HepG2 (cell line): ENCODE results near the gene PLCXD3. TPM values are rescaled to one million over a fixed set of nuclear protein-coding genes. Genes with fewer than 3 reads are reported as not detected.

Experiments used
- ATAC-seq: fragments of 200-7000 bp; cut with Tn5 transposase; 3 replicates; pipeline ENCODE4 v1.9.1; 2020; ENCODE audit warnings: mild to moderate bottlenecking, moderate library complexity
- BruUV-seq: library from RNA; stranded (reverse); fragments of 400-500 nt; replicated peaks from 2 replicates; lab custom pipeline; 2021; lab: Mats Ljungman, UMichigan
- CTCF ChIA-PET: fragments of 300-600 bp; formaldehyde crosslinking; extraction: SDS; loops from one replicate; lab custom pipeline; 2021; ENCODE audit warnings: low total read pairs, inconsistent platforms, low intra/inter-chr PET ratio; lab: Yijun Ruan, JAX
- POLR2A ChIA-PET: fragments of 350-600 bp; sonication (Branson Sonifier 250); formaldehyde crosslinking; loops from one replicate; lab custom pipeline; 2020; ENCODE audit warnings: antibody characterized with exemption, inconsistent platforms; lab: Yijun Ruan, JAX
- DNase-seq: peaks from one replicate; pipeline ENCODE4 v3.0.0-alpha.2; 2015; ENCODE audit warnings: low spot score
- FAIRE-seq: peaks from 3 replicates; lab custom pipeline; 2011; peaks lifted over from hg19 to GRCh38; lab: Jason Lieb, UNC
- H2AFZ ChIP-seq: one replicate; pipeline ENCODE4 v1.6.1; 2011; ENCODE audit warnings: low read length, inconsistent platforms
- H3K27ac ChIP-seq: fragments of 300-600 bp; 3 replicates; pipeline ENCODE4 v1.8.0; 2011; ENCODE audit warnings: mixed run types, mild to moderate bottlenecking, mixed read lengths, low read length, inconsistent platforms; ENCODE audit not compliant: insufficient read depth; ENCODE audit errors: extremely low read length
- H3K27me3 ChIP-seq, 2 experiments: fragments of 200-600 bp in 1 of 2; 2 replicates in 1 of 2; 3 replicates in 1 of 2; pipeline versions ENCODE4 v1.6.0 to v1.8.0; 2011; ENCODE audit warnings: low read length in 2 of 2, mild to moderate bottlenecking in 2 of 2, moderate library complexity in 2 of 2, inconsistent platforms in 1 of 2; ENCODE audit not compliant: insufficient read depth in 2 of 2, control insufficient read depth in 1 of 2
- H3K36me3 ChIP-seq, 2 experiments: fragments of 200-600 bp in 1 of 2; replicated peaks in 1 of 2; 2 replicates in 1 of 2; 3 replicates in 1 of 2; pipeline versions ENCODE4 v1.5.1 to v1.8.0; 2011; ENCODE audit warnings: low read length in 2 of 2, inconsistent platforms in 1 of 2; ENCODE audit not compliant: insufficient read depth in 2 of 2, control insufficient read depth in 1 of 2
- H3K4me1 ChIP-seq: 2 replicates; pipeline ENCODE4 v1.5.1; 2012; ENCODE audit warnings: low read length, inconsistent platforms; ENCODE audit not compliant: insufficient read depth
- H3K4me2 ChIP-seq: 2 replicates; pipeline ENCODE4 v1.6.0; 2011; ENCODE audit warnings: low read depth, low read length, inconsistent platforms
- H3K4me3 ChIP-seq, 3 experiments: fragments of 200-600 bp in 1 of 3; sonication (generic), shearing (Covaris generic) in 1 of 3; replicated peaks in 1 of 3; 2 replicates each; pipeline ENCODE4 v1.5.1; 2011 to 2016; ENCODE audit warnings: low read length in 3 of 3, inconsistent platforms in 2 of 3, low read depth in 2 of 3, mild to moderate bottlenecking in 2 of 3, control low read depth in 1 of 3, mixed read lengths in 1 of 3; ENCODE audit not compliant: insufficient read depth in 1 of 3
- H3K79me2 ChIP-seq: one replicate; pipeline ENCODE4 v1.6.1; 2011; ENCODE audit warnings: low read length, inconsistent platforms; ENCODE audit not compliant: insufficient read depth
- H3K9ac ChIP-seq: 2 replicates; pipeline ENCODE4 v1.6.0; 2011; ENCODE audit warnings: mild to moderate bottlenecking, low read depth, low read length, inconsistent platforms; ENCODE audit not compliant: insufficient read depth
- H3K9me3 ChIP-seq: 2 replicates; pipeline ENCODE4 v1.5.1; 2012; ENCODE audit warnings: mild to moderate bottlenecking, low read length
- H4K20me1 ChIP-seq: 2 replicates; pipeline ENCODE4 v1.6.0; 2011; ENCODE audit warnings: inconsistent platforms, mild to moderate bottlenecking, low read length, moderate library complexity; ENCODE audit not compliant: insufficient read depth
- ATF7 ChIP-seq, 2 experiments: fragments of 450-650 bp in 1 of 2; sonication (generic) in 1 of 2; formaldehyde crosslinking in 1 of 2; IDR thresholded peaks; 2 replicates each; pipeline versions ENCODE4 v1.4.0 to v1.6.1; 2016 to 2020; ENCODE audit warnings: antibody characterized with exemption in 1 of 2, mild to moderate bottlenecking in 1 of 2, missing genetic modification reagents in 1 of 2
- CEBPB ChIP-seq: IDR thresholded peaks from 2 replicates; pipeline ENCODE4 v1.6.1; 2011; ENCODE audit warnings: low read depth, low read length, improper control_type of control experiment, borderline replicate concordance
- RBM39 ChIP-seq: fragments of 200-400 bp; formaldehyde crosslinking; IDR thresholded peaks from one replicate; pipeline ENCODE4 v1.6.1; 2018; ENCODE audit warnings: antibody characterized with exemption, mild to moderate bottlenecking, low read depth, low read length; ENCODE audit not compliant: poor library complexity, severe bottlenecking
- TEF ChIP-seq: sonication (generic); formaldehyde crosslinking; IDR thresholded peaks from 2 replicates; pipeline ENCODE4 v1.5.0; 2020; ENCODE audit warnings: missing genetic modification reagents
- YEATS2 ChIP-seq: sonication (generic); formaldehyde crosslinking; IDR thresholded peaks from 2 replicates; pipeline ENCODE4 v1.4.0; 2020; ENCODE audit warnings: missing genetic modification reagents, borderline replicate concordance
- WGBS: methylation state at CpG from one replicate; pipeline ENCODE4 v1.1.6; 2017; ENCODE audit warnings: low lambda C conversion rate; 5-methylcytosine and 5-hydroxymethylcytosine counted together
- in situ Hi-C: cut with HindIII; loops from 2 replicates; pipeline ENCODE4 v1.10.0; 2017; ENCODE audit warnings: low pct_unique_long_range_greater_than_20kb; ENCODE audit not compliant: extremely low pct_ligation_motif_present
- intact Hi-C: fragments of 100-400 bp; cut with micrococcal nuclease; formaldehyde crosslinking; loops from one replicate; pipeline ENCODE4 v1.10.0; 2022; ENCODE audit not compliant: unreplicated experiment
- polyA plus RNA-seq, 8 experiments: library from polyadenylated mRNA; depleted of rRNA in 3 of 8; stranded (reverse) in 7 of 8; unstranded in 1 of 8; fragments of >200 nt; fragmentation: Illumina TruSeq in 4 of 8; extraction: Trizol in 4 of 8; gene quantifications; 2 replicates each; pipeline versions ENCODE4 v1.2.1 to v1.2.3, GENCODE V29; 2011 to 2016; ENCODE audit warnings: low read depth in 4 of 8, missing spikeins in 1 of 8, mixed read lengths in 1 of 8; ENCODE audit not compliant: insufficient read depth in 1 of 8
- total RNA-seq, 5 experiments: library from RNA; depleted of rRNA; stranded (reverse); fragments of >200 nt; fragmentation: Illumina TruSeq; extraction: Trizol; gene quantifications; 2 replicates each; pipeline ENCODE4 v1.2.3, GENCODE V29; 2016; ENCODE audit warnings: low read depth in 1 of 5

The PLCXD3 gene
- total and polyA plus RNA-seq, 2 of the 13 experiments (the other 11 are each of a cell fraction or from before 2014, with no cell fraction given) = not detected

GRCh38 chr5:41286165-41286564 lies 224.2 kb downstream of the PLCXD3 start (continued):
- TF ChIP-seq RBM39 (no peak), TEF (CRISPR knock-in tag) (no peak)

- Histone ChIP-seq H3K27me3 (no peaks in the 10 kb centered on the region), H3K4me2 (no peak overlapping the region), H3K27ac (no peak overlapping the region), H3K4me3 (no peak overlapping the region), H3K9me3 (peaks cover 7% of the 10 kb centered on the region; the same call in 1 of the 2 replicates), H3K79me2 (no peaks in the 10 kb centered on the region), H3K9ac (no peak overlapping the region), H2AFZ (no peak overlapping the region), H3K36me3 (no peaks in the 10 kb centered on the region), H4K20me1 (no peaks in the 10 kb centered on the region), H3K4me1 (no peaks in the 10 kb centered on the region)
- ATAC-seq = no peak
- in situ Hi-C loops (no loop called here), intact Hi-C loops (no loop called here)
- TF ChIP-seq YEATS2 (CRISPR knock-in tag) (no peak), ATF7 (IDR thresholded peaks at IDR 0.05) (peak; percentile 31; the same call in 1 of the 2 replicates), ATF7 (CRISPR knock-in tag; IDR thresholded peaks at IDR 0.05) (no peak), CEBPB (0 out of 2 replicates have a peak, but pooled peaks have one; percentile 2)
- CTCF ChIA-PET = no interaction called here
- 23% methylated on average over 2 of the region's 2 CpGs for WGBS
- POLR2A ChIA-PET = no interaction called here
- no TSS peak for BruUV-seq
- DNase-seq = no peak
- no peak for FAIRE-seq
Measured at GRCh38 chr5:41284938-41285337, 225.5 kb downstream of the PLCXD3 start.
